SU-DHL-6 (cell line): ENCODE measurements around the gene CD151.

Experiments
- EZH2phosphoT487 ChIP-seq: fragments of 200-600 bp; sonication (generic), shearing (Covaris generic); conservative IDR thresholded peaks from 2 replicates; pipeline ENCODE4 v1.6.1; 2018; ENCODE audit warnings: mild to moderate bottlenecking, antibody characterized with exemption, low read length, moderate library complexity, mixed read lengths
- TF ChIP-seq, protein P1 (sequence below): fragments of 200-600 bp; sonication (generic); IDR thresholded peaks from one replicate; pipeline ENCODE4 v1.5.1; 2017; ENCODE audit warnings: antibody characterized with exemption, mild to moderate bottlenecking, low read length, moderate library complexity; ENCODE audit not compliant: insufficient read depth, poor library complexity, severe bottlenecking

GRCh38 chr11:880447-880846 lies 47.7 kb downstream of the CD151 start:
- TF ChIP-seq, protein P1, sequence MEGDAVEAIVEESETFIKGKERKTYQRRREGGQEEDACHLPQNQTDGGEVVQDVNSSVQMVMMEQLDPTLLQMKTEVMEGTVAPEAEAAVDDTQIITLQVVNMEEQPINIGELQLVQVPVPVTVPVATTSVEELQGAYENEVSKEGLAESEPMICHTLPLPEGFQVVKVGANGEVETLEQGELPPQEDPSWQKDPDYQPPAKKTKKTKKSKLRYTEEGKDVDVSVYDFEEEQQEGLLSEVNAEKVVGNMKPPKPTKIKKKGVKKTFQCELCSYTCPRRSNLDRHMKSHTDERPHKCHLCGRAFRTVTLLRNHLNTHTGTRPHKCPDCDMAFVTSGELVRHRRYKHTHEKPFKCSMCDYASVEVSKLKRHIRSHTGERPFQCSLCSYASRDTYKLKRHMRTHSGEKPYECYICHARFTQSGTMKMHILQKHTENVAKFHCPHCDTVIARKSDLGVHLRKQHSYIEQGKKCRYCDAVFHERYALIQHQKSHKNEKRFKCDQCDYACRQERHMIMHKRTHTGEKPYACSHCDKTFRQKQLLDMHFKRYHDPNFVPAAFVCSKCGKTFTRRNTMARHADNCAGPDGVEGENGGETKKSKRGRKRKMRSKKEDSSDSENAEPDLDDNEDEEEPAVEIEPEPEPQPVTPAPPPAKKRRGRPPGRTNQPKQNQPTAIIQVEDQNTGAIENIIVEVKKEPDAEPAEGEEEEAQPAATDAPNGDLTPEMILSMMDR: no peak
- no peak for TF ChIP-seq EZH2phosphoT487
